HEK293 (cell line): ENCODE results near the gene AAK1.

Experiments used
- CTCF ChIA-PET: fragments of 350-600 bp; formaldehyde crosslinking; extraction: SDS; loops from one replicate; lab custom pipeline; 2021; ENCODE audit warnings: antibody characterized with exemption; lab: Yijun Ruan, JAX
- POLR2A ChIA-PET: fragments of 300-600 bp; formaldehyde crosslinking; extraction: SDS; loops from one replicate; lab custom pipeline; 2020; ENCODE audit warnings: antibody characterized with exemption, inconsistent platforms; lab: Yijun Ruan, JAX
- H3K27ac ChIP-seq: fragments of 200-500 bp; sonication (Bioruptor generic); 2 replicates; pipeline ENCODE4 v1.5.1; 2014; ENCODE audit warnings: low read depth, low read length, control low read depth, inconsistent platforms; ENCODE audit errors: extremely low read depth
- H3K36me3 ChIP-seq, 2 experiments: fragments of 200-500 bp in 1 of 2; sonication (Bioruptor generic) in 1 of 2; 1 replicate in 1 of 2; 2 replicates in 1 of 2; pipeline ENCODE4 v1.5.1; 2014 to 2017; ENCODE audit warnings: inconsistent platforms in 2 of 2, low read length in 2 of 2; ENCODE audit not compliant: control insufficient read depth in 2 of 2, insufficient read depth in 1 of 2
- H3K4me1 ChIP-seq: fragments of 200-500 bp; sonication (Bioruptor generic); 2 replicates; pipeline ENCODE4 v1.5.1; 2014; ENCODE audit warnings: mild to moderate bottlenecking, low read length, inconsistent platforms; ENCODE audit not compliant: control insufficient read depth, insufficient read depth
- H3K4me3 ChIP-seq: 2 replicates; pipeline ENCODE4 v1.5.1; 2011; ENCODE audit warnings: low read depth, mild to moderate bottlenecking, control low read depth, low read length, moderate library complexity
- H3K9me3 ChIP-seq: fragments of 200-500 bp; sonication (Bioruptor generic); 2 replicates; pipeline ENCODE4 v1.5.1; 2014; ENCODE audit warnings: low read depth, low read length, inconsistent platforms; ENCODE audit not compliant: control insufficient read depth, insufficient read depth
- PRDM4 ChIP-seq: fragments of 450-650 bp; formaldehyde crosslinking; IDR thresholded peaks from 2 replicates; pipeline ENCODE4 v1.5.1; 2017; ENCODE audit warnings: missing biosample characterization, missing genetic modification characterization
- ZNF140 ChIP-seq: fragments of 450-650 bp; formaldehyde crosslinking; IDR thresholded peaks from 2 replicates; pipeline ENCODE4 v1.5.1; 2016; ENCODE audit warnings: missing biosample characterization, missing genetic modification characterization
- ZNF16 ChIP-seq: fragments of 450-650 bp; formaldehyde crosslinking; IDR thresholded peaks from 2 replicates; pipeline ENCODE4 v1.5.1; 2016; ENCODE audit warnings: low read depth, missing biosample characterization, missing genetic modification characterization
- ZNF214 ChIP-seq: fragments of 450-650 bp; formaldehyde crosslinking; IDR thresholded peaks from 2 replicates; pipeline ENCODE4 v1.5.1; 2017; ENCODE audit warnings: missing biosample characterization, mild to moderate bottlenecking, missing genetic modification characterization, borderline replicate concordance
- ZNF37A ChIP-seq: fragments of 450-650 bp; IDR thresholded peaks from 2 replicates; pipeline ENCODE4 v1.5.1; 2018; ENCODE audit warnings: missing biosample characterization, missing genetic modification characterization
- ZNF394 ChIP-seq: fragments of 450-650 bp; formaldehyde crosslinking; IDR thresholded peaks from 2 replicates; pipeline ENCODE4 v1.5.1; 2016; ENCODE audit warnings: missing biosample characterization, missing genetic modification characterization, mild to moderate bottlenecking, moderate library complexity, borderline replicate concordance
- ZNF585B ChIP-seq: fragments of 450-650 bp; formaldehyde crosslinking; IDR thresholded peaks from 2 replicates; pipeline ENCODE4 v1.5.1; 2016; ENCODE audit warnings: missing biosample characterization, missing genetic modification characterization
- ZNF629 ChIP-seq: fragments of 450-650 bp; formaldehyde crosslinking; IDR thresholded peaks from 2 replicates; pipeline ENCODE4 v1.5.1; 2017; ENCODE audit warnings: missing biosample characterization, missing genetic modification characterization
- ZNF639 ChIP-seq: fragments of 450-650 bp; formaldehyde crosslinking; IDR thresholded peaks from 2 replicates; pipeline ENCODE4 v1.5.1; 2016; ENCODE audit warnings: missing biosample characterization, missing genetic modification characterization
- ZNF792 ChIP-seq: fragments of 450-650 bp; formaldehyde crosslinking; IDR thresholded peaks from 2 replicates; pipeline ENCODE4 v1.5.1; 2016; ENCODE audit warnings: missing biosample characterization, missing genetic modification characterization
- ZNF837 ChIP-seq: fragments of 450-650 bp; formaldehyde crosslinking; IDR thresholded peaks from 2 replicates; pipeline ENCODE4 v1.5.1; 2016; ENCODE audit warnings: missing biosample characterization, missing genetic modification characterization
- ZSCAN5A ChIP-seq: fragments of 450-650 bp; formaldehyde crosslinking; IDR thresholded peaks from 2 replicates; pipeline ENCODE4 v1.5.1; 2016; ENCODE audit warnings: missing biosample characterization, missing genetic modification characterization
- TF ChIP-seq, protein P1 (sequence below): fragments of 450-650 bp; formaldehyde crosslinking; IDR thresholded peaks from 2 replicates; pipeline ENCODE4 v1.5.1; 2016; ENCODE audit warnings: missing biosample characterization, missing genetic modification characterization, borderline replicate concordance
- TF ChIP-seq, protein P2 (sequence below): fragments of 450-650 bp; formaldehyde crosslinking; IDR thresholded peaks from 2 replicates; pipeline ENCODE4 v1.5.1; 2017; ENCODE audit warnings: missing biosample characterization, missing genetic modification characterization

Gene AAK1

GRCh38 chr2:69585855-69586555, 57.5 kb downstream of the AAK1 start:
- peaks cover 4% of the 10 kb centered on the region; the same call in 1 of the 2 replicates for H3K4me1 ChIP-seq
- no peaks in the 10 kb centered on the region for H3K36me3 ChIP-seq
- H3K27ac ChIP-seq, result no peak overlapping the region
- H3K4me3 ChIP-seq, result no peak overlapping the region
- POLR2A ChIA-PET, result no interaction called here
- H3K9me3 ChIP-seq, result no peaks in the 10 kb centered on the region
- CTCF ChIA-PET, result interaction anchor here (1.2 to 8.6 kb wide), 3 partner anchors 21 to 129 kb away, joined by 3 to 69 read pairs (median 3); no protein-coding TSS in a partner anchor
- TF ChIP-seq ZNF394 (tag by site-specific recombination) (no peak), ZNF214 (tag by site-specific recombination) (no peak), PRDM4 (tag by site-specific recombination) (no peak), ZNF140 (tag by site-specific recombination) (no peak), ZNF16 (tag by site-specific recombination) (no peak), ZNF837 (tag by site-specific recombination) (no peak), ZNF792 (tag by site-specific recombination) (no peak), ZNF37A (no peak), ZSCAN5A (tag by site-specific recombination) (no peak), ZNF585B (tag by site-specific recombination) (no peak), ZNF629 (tag by site-specific recombination) (no peak)
- TF ChIP-seq, protein P1, sequence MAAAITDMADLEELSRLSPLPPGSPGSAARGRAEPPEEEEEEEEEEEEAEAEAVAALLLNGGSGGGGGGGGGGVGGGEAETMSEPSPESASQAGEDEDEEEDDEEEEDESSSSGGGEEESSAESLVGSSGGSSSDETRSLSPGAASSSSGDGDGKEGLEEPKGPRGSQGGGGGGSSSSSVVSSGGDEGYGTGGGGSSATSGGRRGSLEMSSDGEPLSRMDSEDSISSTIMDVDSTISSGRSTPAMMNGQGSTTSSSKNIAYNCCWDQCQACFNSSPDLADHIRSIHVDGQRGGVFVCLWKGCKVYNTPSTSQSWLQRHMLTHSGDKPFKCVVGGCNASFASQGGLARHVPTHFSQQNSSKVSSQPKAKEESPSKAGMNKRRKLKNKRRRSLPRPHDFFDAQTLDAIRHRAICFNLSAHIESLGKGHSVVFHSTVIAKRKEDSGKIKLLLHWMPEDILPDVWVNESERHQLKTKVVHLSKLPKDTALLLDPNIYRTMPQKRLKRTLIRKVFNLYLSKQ (tag by site-specific recombination), result no peak
- TF ChIP-seq, protein P2, sequence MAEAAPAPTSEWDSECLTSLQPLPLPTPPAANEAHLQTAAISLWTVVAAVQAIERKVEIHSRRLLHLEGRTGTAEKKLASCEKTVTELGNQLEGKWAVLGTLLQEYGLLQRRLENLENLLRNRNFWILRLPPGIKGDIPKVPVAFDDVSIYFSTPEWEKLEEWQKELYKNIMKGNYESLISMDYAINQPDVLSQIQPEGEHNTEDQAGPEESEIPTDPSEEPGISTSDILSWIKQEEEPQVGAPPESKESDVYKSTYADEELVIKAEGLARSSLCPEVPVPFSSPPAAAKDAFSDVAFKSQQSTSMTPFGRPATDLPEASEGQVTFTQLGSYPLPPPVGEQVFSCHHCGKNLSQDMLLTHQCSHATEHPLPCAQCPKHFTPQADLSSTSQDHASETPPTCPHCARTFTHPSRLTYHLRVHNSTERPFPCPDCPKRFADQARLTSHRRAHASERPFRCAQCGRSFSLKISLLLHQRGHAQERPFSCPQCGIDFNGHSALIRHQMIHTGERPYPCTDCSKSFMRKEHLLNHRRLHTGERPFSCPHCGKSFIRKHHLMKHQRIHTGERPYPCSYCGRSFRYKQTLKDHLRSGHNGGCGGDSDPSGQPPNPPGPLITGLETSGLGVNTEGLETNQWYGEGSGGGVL (tag by site-specific recombination), result no peak

DNA sequence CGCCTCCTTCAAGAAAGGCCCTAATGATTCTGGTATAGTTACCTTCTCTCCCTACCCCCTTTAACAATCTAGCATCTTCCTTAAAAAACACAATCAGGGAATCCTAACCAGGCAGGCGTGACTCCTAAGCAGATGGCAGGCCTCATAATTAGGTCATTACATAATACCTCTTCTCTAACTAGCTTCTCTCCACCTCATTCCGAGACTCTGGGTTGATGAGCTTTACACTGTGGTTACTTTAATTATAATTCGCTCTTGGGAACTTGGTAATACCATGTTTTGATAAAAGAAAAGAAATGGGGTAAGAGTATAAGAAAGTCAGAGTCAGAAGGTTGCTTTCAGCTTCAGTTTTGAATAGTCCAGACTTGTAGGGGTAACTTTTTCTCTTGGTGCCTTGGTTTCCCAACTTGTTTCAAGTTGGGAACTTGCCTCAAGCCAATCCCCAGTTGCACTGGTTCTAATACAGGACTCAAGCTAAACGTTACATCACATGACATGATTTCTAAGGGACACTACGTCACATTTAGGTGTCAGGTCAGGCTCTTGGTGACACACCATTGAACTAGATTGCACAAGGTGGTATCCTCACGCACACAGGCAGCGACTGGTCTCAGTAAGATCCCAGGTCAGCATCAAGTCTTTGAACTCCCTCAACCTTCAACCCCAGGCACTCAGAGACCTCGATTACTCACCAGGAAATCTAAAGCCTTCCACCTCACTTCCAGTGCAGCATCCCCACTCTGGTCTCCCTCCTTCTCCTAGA, 59.2 kb downstream of the AAK1 start:
- CTCF ChIA-PET, result interaction anchor here (0.7 to 8.6 kb wide), 3 partner anchors 19 to 1135 kb away, joined by 3 to 69 read pairs (median 8); no protein-coding TSS in a partner anchor
- TF ChIP-seq ZNF639 (tag by site-specific recombination), result no peak
- H3K36me3 ChIP-seq, result no peaks in the 10 kb centered on the region

More for the DNA sequence above, 59.2 kb downstream of the AAK1 start:
- POLR2A ChIA-PET, result interaction anchor here (1.1 kb wide), 1 partner anchor 13 kb away, joined by 3 read pairs; no protein-coding TSS in a partner anchor
- Histone ChIP-seq H3K27ac (no peak overlapping the region), H3K9me3 (no peaks in the 10 kb centered on the region), H3K4me1 (peaks cover 4% of the 10 kb centered on the region; the same call in 1 of the 2 replicates), H3K4me3 (no peak overlapping the region)
